Measurements from ENCODE around the gene HDAC9.

Gene HDAC9

GRCh38 chr7:18521945-18522566 lies 26.5 kb downstream of the HDAC9 start:
- in situ Hi-C loops (cut with MboI; ENCODE audit: low sequenced_read_pairs) = no loop called here

GRCh38 chr7:18524248-18524647 lies 28.7 kb downstream of the HDAC9 start:
- in situ Hi-C loops (cut with MboI; ENCODE audit: low sequenced_read_pairs) = no loop called here

- in situ Hi-C loops (cut with MboI; ENCODE audit: low sequenced_read_pairs) = no loop called here
These were observed 30.9 kb downstream of the HDAC9 start for GRCh38 chr7:18526368-18526878.

GRCh38 chr7:18529239-18529638 lies 33.7 kb downstream of the HDAC9 start:
- in situ Hi-C loops (cut with MboI; ENCODE audit: low sequenced_read_pairs) = no loop called here

- in situ Hi-C loops (cut with MboI; ENCODE audit: low sequenced_read_pairs) = no loop called here
These were observed 35.0 kb downstream of the HDAC9 start for GRCh38 chr7:18530224-18531179.

GRCh38 chr7:18531539-18531938 lies 36.0 kb downstream of the HDAC9 start:
- in situ Hi-C loops (cut with MboI; ENCODE audit: low sequenced_read_pairs) = no loop called here

- in situ Hi-C loops (cut with MboI; ENCODE audit: low sequenced_read_pairs) = no loop called here
These were observed 37.3 kb downstream of the HDAC9 start for GRCh38 chr7:18532813-18533212.

- in situ Hi-C loops (cut with MboI; ENCODE audit: low sequenced_read_pairs) = no loop called here
These were observed 38.9 kb downstream of the HDAC9 start for GRCh38 chr7:18534481-18534880.

GRCh38 chr7:18535810-18536415 lies 40.4 kb downstream of the HDAC9 start:
- in situ Hi-C loops (cut with MboI; ENCODE audit: low sequenced_read_pairs) = no loop called here

GRCh38 chr7:18536486-18536885 lies 40.9 kb downstream of the HDAC9 start:
- in situ Hi-C loops (cut with MboI; ENCODE audit: low sequenced_read_pairs) = no loop called here

- in situ Hi-C loops (cut with MboI; ENCODE audit: low sequenced_read_pairs) = no loop called here
These were observed 43.2 kb downstream of the HDAC9 start for GRCh38 chr7:18538554-18539250.

GRCh38 chr7:18540396-18540795 lies 44.8 kb downstream of the HDAC9 start:
- in situ Hi-C loops (cut with MboI; ENCODE audit: low sequenced_read_pairs) = no loop called here

- in situ Hi-C loops (cut with MboI; ENCODE audit: low sequenced_read_pairs) = no loop called here
These were observed 45.8 kb downstream of the HDAC9 start for GRCh38 chr7:18541181-18541870.

- in situ Hi-C loops (cut with MboI; ENCODE audit: low sequenced_read_pairs) = no loop called here
These were observed 46.3 kb downstream of the HDAC9 start for GRCh38 chr7:18541871-18542212.

GRCh38 chr7:18546576-18546975 lies 51.0 kb downstream of the HDAC9 start:
- in situ Hi-C loops (cut with MboI; ENCODE audit: low sequenced_read_pairs) = no loop called here

- in situ Hi-C loops (cut with MboI; ENCODE audit: low sequenced_read_pairs) = no loop called here
These were observed 52.1 kb downstream of the HDAC9 start for GRCh38 chr7:18547509-18548187.

- in situ Hi-C loops (cut with MboI; ENCODE audit: low sequenced_read_pairs) = no loop called here
These were observed 53.0 kb downstream of the HDAC9 start for GRCh38 chr7:18548534-18548933.

- in situ Hi-C loops (cut with MboI; ENCODE audit: low sequenced_read_pairs) = no loop called here
These were observed 55.0 kb downstream of the HDAC9 start for GRCh38 chr7:18550574-18550973.

- in situ Hi-C loops (cut with MboI; ENCODE audit: low sequenced_read_pairs) = no loop called here
These were observed 56.9 kb downstream of the HDAC9 start for GRCh38 chr7:18552316-18552916.

Data from HL-60/S4 (cell line).